GM19328 (cell line): ENCODE results near the gene SOCS3.

Source experiments
- ATAC-seq: cut with Tn5 transposase; IDR thresholded peaks from one replicate; pipeline ENCODE4 v1.9.1; 2021; ENCODE audit warnings: mild to moderate bottlenecking, moderate library complexity; ENCODE audit not compliant: unreplicated experiment

Gene SOCS3

DNA sequence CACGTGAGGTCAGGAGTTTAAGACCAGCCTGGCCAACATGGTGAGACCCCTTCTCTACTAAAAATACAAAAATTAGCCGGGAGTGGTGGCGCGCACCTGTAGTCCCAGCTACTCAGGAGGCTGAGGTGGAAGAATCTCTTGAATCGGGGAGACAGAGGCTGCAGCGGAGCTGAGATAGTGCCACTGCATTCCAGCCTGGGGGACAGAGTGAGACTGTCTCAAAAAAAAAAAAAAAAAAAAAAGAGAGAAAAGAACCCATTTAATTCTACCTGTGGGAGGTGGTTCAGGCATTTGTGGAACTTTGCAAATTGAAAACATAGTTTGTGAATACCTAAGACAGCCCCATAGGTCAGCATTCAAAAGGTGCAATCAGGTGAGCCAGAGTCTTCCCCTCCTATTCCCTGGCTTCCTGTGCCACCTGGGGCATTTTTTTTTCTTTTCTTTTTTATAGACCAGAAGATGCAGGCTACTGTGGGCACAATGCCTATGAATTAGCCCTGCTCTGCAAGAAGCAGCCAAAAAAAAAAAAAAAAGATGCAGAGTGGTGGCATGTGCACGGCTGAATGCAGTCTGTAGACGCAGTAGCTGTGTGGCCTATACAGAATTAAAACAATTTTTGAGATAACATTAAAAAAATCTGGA, 9.1 kb upstream of the SOCS3 start:
- no peak for ATAC-seq

DNA sequence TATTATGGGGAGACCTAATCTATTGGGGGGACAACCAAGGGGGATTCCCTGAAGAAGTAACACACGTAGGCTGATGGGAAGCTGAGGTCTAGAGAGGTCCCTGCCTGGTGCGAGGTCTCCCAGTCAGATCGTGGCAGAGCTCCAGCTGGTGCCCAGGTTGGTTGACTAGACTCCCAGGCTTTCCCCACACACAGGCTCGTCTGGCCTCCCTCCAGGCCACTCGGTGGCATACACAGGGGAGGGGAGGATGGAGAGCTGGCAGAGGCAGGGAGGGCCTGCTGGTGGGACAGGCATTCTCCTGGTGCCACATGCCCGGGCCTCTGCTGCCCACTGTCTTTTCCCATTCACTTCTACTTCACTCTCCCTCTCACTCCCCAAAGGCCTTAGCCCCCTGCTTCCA, 8.5 kb upstream of the SOCS3 start:
- ATAC-seq = no peak

DNA sequence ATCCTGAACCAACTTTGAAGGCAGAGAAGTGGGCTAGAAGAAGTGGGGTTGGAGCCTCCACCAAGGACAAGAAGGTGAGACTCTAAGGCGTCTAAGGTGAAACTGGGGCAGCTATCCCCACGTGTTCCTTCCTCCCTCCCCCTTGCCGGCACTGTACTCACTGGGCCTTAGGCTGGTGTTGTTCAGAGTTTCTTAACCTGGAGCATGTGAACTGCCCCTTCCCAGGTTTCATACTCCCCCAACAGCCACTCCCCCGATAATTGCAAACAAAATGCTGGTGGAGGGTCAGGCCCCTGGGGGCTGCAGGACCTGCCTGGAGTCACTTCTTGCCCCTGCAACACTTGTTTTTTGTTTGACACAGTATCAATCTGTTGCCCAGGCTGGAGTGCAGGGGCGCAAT, 7.3 kb upstream of the SOCS3 start:
- ATAC-seq = no peak

DNA sequence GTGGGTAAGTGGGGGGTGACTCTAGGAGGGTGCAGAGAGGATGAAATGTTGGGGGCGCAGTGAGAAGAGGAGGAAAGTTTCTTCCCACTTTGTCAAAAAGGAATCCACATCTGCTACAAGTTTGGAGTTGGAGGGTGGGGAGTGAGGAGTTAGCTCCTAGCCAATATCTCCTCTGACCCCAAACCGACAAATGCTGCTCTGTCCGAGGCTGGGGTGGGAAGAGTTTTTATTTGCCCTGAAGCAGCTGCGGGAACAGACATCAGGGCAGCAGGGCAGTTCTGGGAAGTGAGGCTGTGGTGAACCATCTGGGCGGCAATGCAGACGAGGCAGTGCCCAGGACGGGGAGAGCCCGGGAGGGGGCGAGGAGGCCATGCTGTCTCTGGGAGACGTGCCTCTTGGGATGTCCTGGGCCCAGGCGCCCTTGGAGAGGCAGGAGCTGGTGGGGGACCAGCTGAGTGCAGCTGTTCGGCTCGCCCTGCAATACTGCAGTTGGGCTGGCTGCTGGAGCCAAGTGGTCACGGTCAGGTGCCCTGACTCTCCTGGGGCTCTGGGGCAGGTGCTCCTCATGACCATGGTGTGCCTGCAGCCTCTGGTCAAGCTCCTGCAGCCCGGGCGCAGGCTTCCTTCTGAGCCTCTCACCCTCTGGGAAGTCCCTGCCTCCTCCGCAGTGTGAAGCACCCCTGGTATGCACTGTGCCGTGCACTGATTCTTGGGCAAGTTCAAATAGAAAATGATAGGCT, 6.4 kb upstream of the SOCS3 start:
- no peak for ATAC-seq

DNA sequence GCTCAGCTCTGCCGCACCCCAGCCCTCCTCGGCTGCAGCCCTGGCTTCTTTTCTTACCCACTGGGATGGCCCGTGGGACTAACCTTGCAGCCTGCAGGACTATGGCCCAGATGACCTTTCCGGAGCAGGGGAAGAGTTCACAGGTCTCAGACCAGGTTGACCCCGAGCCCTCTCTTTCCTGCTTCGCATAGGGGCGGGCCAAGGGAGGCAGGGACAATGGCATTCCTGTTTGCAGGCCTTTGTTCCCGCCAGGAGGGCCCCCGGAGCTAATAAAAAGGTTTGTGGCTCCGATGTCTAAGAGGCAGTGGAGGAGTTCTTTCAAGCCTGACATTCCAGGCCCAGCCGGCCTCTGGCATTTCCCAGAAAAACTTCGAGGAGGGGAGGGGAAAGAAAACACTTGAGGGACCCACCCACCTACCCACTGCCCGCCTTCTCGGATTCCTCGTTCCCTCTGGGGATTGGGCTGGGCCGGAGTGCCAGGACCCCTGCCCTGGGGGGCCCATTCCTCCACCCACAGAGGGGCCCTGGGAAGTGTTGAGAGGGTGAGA, 5.8 kb upstream of the SOCS3 start:
- no peak for ATAC-seq

DNA sequence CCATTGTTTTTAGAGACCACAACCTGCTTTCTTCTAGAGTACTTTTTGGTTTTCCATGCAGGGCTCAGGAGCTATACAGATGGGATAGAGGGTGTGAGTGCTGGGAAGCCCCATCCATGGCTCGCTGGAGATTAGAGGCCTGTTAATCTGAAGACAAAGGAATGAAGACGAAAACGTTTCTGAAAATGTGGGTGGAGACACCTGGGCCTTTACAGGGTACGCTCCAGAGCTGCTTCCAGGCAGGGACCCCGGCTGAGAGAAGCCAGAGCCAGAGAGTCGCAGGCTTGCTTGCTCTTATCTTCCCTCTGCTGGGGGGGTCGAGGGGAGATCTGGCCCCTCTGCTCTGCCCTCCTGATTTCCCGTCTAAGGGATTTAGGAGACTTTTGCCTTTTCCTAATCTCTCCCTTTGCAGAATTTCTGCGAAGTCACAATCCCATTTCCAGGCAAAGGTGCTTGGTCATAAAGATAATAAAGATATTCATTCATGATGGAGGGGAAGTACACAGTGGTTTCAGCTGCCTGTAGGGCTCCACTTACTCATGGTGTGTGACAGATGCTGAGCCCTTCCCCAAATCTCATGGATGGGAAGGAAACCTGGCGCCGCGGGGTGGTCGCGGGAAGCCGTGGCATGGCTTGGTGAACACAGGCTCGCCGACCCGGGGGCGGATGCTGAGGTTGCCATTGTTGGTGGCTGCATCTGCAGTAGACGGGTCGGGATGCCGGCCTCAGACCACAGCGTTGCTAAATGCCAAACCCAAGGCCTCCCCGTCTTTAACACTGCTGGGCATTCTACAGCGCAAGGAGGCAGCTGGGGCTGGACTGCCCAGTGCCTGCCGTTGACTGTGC, 4.8 kb upstream of the SOCS3 start:
- no peak for ATAC-seq

DNA sequence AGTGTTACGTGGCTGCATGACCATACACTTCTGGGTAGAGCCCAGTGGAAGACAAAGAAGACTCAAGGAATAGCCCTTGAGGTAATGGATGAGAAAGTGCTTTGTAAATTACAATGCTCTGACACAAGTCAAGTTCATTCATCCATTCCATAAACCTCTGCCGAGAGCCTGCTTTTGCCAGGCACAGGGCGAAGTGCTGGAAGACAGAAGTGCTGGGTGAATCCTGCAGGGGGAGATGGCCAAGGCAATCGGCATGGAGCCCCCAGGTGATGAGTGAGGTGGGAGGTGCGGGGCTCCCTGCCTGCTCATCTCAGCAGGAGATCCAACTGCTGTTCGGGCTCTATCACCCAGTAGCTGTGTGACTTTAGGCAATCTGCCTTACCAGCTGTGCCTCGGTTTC, 2.8 kb upstream of the SOCS3 start:
- no peak for ATAC-seq

DNA sequence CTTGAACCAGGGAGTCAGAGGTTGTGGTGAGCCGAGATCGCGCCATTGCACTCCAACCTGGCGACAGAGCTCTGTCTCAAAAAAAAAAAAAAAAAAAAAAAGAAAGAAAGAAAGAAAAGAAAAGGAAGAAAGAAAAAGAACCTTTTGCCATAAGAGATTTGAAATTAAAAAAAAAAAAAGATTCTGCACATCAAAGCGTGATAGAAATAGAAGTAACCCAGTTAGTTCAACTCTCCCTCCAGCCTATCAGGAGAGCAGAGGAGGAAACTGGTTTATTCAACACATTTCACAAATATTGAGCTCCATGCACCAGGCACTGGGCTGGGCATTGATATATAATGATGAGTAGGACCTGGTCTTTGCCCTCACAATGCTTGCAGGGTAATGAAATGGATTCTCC, 2.4 kb upstream of the SOCS3 start:
- no peak for ATAC-seq

DNA sequence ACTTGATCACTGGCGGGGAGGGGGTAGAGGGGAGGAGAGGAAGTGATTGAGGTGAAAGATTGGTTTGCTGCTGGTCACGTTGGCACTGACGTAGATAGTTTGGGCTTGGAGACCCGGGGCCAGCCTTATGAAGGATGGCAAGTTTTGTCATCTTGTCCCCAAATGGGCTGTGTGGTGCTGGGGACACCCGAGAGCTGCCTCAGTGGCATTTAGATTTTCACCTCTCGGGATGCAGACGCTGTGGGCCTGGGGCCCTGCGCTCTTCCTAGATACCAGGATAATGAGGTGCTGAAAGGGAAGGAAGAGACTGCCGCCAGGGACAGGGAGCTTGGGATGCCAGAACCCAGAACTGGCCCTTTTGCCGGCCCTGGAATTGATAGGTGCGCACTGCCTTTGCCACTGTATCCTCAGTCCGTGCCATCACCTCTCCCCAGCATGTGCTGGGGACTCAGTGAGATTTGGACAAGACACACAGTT, 1.4 kb upstream of the SOCS3 start:
- ATAC-seq = no peak

DNA sequence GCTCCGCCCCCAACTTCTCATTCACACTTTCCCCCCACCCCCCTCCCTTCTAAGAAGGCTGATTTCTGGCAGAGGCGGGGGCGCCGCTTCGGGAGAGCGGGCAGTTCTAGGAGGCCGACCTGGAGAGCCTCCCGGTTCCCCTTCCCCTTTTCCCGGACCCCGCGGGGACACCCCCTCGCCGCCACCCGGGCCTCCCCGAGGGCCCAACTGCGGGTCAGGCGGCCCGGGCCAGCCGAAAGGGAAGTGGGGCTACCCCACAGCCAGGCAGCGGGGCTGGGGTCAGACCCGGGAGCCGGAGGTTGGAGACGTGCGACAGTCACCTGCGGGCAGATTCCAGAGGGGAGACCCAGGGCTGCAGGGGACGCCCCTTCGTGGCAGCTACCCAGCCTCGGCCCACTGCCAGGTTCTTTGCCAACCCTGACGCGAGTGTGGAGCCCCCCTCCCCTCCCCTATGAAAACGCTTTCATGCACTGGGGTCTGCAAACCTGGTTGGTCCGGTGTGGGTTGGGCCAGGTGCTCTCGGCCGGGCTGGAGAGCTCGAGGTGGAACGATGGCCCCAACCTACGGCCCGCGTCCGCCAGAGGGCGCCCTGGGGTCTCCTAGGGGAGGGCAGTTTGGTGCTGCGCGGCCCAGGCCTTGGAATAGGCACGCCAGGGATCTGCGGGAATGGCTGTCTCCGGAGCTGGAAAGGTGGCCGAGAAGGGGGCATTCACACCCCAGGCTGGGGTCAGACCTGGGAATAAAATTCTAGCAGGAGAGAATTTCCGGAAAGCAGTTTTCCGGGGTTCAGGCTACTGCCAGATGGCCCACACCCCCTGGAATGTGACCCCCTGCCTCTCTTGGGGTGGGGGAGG, 721 bp upstream of the SOCS3 start:
- no peak for ATAC-seq

DNA sequence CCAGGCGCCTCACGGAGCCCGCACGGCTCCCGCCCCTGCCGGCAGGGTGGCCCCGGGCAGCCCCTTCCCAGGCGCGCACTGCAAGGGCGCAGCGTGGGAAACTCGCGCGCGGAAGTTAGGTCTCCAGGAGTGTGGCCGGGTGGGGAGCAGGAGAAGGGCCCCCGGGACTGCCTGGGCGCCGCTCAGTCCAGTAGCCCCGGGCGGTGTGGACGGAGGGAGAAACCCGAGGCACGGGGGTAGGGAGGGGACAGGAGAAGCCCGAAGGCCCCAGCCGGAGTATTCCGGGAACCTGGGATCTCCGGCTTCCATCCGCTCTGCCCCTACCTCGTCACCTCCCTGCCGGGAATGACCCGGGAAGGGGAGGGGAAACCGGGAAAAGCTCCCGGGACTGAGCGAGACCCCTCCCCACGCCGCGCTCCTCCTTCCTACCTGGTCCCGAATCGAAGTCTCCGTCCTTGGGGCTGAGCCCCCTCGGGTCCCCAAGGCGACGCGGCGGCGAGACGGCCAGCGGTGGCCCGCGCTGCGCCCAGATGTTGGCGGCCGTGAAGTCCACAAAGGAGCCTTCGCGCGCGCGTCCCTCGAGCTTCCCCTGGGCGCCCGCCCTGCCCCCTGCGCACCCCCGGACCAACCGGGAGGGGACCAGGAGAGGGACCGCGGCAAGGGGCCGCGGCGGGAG, 418 bp downstream of the SOCS3 start:
- no peak for ATAC-seq

DNA sequence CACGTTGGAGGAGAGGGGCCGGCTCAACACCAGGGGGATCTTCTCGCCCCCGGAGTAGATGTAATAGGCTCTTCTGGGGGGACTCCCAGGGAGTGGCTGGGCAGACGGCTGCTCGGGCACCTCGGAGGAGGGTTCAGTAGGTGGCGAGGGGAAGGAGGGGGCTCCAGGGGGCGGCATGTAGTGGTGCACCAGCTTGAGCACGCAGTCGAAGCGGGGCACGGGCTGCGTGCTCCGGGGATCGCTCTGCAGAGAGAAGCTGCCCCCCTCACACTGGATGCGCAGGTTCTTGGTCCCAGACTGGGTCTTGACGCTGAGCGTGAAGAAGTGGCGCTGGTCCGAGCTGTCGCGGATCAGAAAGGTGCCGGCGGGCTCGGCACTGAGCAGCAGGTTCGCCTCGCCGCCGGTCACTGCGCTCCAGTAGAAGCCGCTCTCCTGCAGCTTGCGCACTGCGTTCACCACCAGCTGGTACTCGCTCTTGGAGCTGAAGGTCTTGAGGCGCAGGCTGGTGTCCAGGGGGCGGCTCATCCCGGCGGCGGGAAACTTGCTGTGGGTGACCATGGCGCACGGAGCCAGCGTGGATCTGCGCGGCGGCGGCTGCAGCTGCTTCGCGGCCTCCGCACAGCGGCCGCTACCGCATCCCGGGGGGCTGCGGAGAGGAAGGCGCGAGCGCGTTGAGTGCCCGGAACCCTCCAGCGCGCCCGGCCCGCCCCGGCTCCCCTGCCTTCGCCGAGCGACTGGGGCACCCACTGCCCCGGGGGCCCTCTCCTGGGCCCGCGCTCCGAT, 1.1 kb downstream of the SOCS3 start:
- ATAC-seq = no peak

DNA sequence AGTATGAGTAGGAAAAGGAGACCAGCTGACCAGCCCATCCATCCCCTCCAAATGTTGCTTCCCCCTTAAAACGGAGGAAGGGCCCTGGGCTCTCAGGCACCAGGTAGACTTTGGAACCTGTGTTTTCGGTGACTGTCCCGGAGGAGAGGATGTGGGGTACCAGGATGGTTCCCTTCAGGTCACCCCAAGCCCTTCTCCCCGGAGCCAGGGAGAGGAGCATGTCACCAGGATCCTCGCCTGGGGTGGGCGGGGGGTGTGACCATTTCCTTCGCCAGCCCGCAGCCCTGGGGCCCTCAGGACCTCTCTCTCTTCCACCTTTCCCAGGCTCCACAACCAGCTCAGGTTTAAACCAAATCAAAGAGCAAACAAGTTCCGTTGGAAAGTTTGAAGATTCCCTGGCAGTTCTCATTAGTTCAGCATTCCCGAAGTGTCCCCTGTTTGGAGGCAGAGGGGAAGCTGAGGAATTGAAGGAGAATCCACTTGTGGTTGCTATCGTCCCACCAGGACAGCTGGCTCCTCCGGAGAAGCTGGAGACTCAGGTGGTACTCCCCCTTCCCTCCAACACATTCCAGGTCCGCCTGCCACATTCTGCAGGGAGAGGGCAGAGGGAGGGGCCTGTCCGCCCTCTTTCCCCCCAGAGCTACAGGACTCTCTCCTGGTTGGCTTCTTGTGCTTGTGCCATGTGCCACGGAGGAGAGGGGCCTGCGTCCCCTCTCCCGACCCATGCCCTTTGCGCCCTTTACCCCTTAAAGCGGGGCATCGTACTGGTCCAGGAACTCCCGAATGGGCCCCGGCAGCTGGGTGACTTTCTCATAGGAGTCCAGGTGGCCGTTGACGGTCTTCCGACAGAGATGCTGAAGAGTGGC, 2.0 kb downstream of the SOCS3 start:
- no peak for ATAC-seq

DNA sequence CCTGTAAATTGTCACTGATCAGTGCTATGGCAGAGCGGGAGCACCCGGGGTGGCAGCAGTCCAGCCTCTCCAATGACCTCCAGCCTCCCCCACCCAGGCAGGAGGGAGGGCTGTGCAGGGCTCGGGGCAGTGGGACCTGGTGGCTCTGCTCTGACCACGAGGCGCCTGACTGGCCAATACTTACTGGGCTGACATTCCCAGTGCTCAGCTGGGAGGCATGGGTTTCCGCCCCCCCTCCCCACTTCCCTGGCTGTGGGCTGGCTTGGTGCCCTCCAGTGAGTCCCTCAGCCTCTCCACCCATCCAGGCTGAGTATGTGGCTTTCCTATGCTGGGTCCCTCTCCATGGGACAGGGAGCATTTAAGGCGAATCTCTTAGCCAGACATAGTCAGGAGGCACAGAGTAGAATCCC, 2.7 kb downstream of the SOCS3 start:
- ATAC-seq = no peak

DNA sequence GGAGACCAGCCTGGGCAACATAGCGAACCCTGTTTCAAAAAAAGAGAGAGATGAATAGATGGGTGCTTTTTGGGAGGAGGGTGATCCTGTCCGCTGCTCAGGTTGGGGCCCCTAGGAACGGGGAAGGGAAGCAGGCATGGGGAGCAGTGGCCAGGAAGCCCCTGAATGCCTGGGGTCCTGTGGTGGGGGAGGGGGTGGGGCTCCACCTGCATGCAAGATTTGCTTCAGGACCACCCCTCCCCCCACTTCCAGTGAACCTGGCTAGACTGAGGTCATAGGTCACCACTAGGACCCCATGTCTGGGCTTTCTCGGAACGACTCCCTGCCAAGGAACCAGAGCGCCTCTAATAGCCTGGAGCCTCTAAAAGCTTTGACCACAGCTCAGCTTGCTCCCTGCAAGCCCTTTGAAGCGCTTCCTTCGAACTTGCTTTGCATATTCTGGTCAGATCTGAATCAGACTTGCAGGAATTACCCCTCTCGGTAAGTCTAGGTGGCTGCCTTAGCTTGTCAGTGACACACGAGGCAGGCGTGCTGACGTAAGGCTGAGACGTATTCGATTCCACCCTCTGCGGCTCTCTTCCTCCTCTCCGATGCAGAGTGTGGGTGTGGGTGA, 3.7 kb downstream of the SOCS3 start:
- peak; percentile 55 for ATAC-seq

DNA sequence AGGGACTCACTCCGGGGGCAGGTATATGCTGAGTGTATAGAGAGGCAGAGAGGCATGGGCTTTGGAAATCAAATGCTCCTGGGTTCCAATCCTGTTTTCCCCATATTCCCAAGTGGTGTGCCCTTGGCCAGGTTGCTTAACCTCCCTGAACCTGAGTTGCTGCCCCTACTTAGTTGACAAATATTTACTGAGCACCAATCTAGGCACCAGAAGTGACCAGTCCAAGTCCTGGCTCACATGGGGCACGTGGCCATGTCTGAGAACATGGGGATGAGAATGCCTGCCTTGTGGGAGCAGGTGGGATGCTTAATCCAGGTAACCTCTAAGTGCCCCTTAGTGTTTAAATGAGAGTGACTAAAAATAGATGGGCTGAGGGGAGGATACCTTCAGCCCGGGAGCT, 4.2 kb downstream of the SOCS3 start:
- no peak for ATAC-seq

DNA sequence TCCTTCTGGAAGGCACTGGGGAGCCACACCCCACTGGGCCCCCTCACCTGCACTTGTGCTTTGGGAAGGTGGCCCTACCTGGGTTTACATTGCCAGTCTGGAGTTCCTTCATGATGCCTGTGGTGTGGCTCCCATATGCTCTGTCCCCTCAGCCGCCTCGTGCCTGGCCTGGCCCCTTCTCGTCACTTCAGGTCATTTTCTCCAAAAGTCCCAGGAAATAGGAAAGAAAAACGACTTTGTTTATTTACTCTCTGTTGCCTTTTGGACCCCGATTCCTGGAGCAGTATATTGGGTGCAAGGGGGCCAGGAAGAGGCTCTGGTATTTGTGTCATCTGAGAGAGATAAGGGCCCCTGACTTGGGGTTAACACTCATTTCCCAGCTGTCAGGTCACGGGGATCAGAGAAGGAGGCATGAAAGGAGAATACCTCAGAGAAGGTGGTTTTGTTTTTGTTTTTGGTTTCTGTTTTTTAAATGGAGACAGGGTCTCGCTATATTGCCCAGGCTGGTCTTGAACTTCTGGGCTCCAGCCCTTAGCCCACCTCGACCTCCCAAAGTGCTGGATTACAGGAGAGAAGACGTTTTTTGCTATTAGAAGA, 4.7 kb downstream of the SOCS3 start:
- ATAC-seq = no peak
